ENCODE measurements around the gene TES.

- TF ChIP-seq POLR2A (IDR thresholded peaks at IDR 0.05) (no peak), CTCF (IDR thresholded peaks at IDR 0.05) (no peak)
Observed at GRCh38 chr7:116227678-116228239, 17.4 kb downstream of the TES start.

Data from uterus (tissue), 2 donors.